GM18868 (cell line): ENCODE measurements around the gene REPIN1.
A peak's percentile ranks its signal among the peaks of the same experiment; 100 is the strongest.

Source experiments
- ATAC-seq: cut with Tn5 transposase; IDR thresholded peaks from one replicate; pipeline ENCODE4 v1.9.1; 2021; ENCODE audit warnings: mild to moderate bottlenecking, moderate library complexity; ENCODE audit not compliant: unreplicated experiment

The REPIN1 gene

DNA sequence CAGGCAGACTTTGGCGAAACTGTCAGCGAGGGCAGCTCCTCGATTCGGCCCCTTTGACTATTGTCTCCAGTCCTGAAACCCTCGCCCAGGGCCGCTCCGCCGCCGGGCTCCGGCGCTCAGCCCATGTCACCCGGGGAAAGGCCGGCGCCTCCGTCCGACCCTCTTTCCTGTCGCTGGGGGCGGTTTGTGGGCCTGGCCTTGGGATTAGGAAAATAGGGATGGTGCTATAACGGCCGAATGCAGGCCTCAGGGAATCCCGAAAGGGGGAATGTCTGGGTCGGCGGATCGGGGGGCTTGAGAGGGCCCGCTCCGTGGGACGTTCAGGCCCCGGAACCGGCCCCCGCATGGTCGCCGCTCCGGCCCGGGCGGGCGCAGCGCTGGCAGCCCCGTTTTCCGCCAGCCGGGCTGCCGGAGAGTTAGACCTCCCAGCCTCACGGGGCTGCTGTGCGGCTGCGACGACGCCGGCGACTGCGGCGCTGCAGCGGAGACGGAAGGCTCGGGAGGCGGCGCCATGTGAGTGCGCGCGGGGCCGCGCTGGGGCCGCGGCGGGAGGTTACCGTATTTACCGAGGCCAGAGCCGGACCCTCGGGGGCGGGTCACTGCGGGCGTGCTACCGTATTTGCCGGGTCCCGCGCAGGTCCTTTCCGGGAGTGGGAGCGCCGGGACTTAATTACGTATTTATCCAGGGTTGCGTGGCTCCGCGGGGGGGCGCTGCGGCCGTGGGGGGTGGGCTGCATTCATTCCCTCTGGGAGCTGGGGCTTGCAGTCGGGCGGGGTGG, 36.4 kb downstream of the REPIN1 start:
- peak; percentile 42 for ATAC-seq

DNA sequence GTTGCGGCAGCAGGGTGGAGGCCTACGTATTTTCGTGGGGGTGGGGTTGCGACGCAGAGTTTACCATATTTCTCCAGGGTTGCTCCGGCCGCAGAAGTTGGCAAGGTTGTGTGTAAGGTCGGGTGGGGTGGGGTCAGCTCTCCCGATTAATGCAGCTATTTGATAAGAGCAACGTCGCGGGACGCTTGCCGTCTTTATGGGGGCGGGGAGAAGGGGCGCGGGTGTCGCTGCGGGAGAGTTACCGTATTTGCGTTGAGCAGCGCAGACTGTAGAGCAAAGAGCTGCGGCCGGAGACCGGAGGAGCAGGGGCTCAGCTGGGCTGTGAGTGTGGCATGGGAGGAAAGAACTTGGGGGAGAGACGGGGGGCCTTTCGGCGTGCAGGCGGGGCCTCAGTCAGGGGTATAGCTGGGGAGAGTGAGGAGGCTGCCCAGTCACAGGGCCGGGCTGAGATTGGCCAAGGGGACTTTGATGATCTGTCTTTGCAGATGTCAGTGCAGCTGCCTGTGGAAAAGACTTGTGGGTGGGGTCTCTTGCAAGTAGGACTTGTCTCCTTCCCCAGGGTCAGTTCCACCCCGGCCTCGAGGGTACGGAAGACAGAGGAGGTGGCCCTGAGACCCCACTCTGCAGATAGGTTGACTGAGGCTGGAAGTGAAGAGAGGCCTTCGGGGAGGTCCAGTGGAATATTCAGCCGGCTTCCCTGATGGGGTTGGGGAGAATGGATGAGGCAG, 37.1 kb downstream of the REPIN1 start:
- ATAC-seq: no peak

DNA sequence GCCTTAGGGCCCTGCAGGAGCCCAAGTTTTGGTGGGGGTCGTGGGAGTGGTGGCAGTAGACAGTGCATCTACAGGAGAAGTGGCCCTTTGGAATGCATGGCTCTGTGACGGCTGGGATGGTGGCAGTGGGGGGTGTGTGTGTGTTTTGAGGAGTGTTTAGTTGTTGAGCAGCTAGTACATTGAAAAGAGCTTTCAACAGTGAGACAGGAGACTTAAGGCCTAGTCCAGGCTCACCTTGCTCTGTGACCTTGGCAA, 37.6 kb downstream of the REPIN1 start:
- no peak for ATAC-seq

DNA sequence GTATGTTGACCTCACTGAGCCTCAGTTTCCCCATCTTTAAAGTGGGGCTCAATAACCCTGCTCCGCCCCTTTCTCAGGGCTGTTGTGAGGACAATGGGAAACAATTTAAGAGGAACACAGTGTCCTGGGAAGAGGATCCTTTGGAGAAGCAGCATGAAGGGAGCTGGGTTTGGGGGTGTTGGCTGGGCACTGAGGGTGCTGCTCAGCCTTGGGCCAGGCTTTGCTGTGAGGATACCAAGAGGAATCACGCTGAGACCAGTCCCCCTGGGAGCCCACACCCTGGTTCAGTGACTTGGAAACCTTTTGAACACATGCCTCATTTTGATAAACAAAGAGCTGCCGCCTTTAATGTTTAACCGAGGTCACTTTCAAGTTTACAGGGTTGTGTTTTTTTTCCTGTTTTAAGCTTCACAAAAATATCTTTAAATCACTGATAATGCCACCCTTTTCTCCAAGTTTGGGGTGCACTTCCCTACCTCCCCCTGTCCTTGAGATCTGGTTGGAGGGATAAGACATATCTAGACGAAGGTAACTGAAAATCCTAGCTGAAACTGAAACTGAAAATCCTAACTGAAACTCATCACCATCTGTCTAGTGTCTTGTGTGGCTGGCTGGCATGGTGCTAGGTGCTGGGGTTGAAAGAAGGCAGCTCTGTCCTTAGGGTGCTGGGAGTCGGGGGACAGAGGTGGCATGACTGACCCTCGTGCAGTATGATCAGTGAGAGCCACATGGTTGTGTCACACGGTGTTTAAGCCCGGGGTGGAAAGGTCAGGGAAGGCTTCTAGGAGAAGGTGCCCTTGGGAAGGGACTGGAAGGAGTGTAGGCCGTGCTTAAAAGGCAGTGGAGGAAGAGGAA, 38.2 kb downstream of the REPIN1 start:
- peak; percentile 58 for ATAC-seq

DNA sequence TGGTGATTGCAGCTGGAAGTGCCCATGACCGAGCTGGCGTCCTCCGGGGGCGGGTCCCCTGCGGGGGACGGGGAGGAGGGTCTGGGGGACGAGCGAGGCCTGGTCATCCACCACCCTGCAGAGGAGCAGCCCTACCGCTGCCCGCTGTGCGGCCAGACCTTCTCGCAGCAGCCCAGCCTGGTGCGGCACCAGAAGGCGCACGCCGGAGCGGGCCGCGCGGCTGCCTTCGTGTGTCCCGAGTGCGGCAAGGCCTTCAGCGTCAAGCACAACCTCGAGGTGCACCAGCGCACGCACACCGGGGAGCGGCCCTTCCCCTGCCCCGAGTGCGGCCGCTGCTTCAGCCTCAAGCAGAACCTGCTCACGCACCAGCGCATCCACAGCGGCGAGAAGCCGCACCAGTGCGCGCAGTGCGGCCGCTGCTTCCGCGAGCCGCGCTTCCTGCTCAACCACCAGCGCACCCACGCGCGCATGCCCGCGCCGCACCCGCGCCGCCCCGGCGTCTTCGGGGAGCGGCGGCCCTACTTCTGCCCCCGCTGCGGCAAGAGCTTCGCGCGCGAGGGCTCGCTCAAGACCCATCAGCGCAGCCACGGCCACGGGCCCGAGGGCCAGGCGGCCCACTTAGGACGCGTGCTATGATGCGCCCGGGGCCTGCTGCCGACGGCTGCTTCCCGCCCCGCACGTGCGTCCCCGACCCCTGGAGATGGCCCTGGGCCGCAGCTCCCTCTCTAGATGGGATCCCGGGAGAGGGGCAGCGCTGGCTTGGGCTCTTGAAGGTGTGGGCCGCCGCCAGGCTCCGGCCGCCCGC, 39.2 kb downstream of the REPIN1 start:
- ATAC-seq: no peak

DNA sequence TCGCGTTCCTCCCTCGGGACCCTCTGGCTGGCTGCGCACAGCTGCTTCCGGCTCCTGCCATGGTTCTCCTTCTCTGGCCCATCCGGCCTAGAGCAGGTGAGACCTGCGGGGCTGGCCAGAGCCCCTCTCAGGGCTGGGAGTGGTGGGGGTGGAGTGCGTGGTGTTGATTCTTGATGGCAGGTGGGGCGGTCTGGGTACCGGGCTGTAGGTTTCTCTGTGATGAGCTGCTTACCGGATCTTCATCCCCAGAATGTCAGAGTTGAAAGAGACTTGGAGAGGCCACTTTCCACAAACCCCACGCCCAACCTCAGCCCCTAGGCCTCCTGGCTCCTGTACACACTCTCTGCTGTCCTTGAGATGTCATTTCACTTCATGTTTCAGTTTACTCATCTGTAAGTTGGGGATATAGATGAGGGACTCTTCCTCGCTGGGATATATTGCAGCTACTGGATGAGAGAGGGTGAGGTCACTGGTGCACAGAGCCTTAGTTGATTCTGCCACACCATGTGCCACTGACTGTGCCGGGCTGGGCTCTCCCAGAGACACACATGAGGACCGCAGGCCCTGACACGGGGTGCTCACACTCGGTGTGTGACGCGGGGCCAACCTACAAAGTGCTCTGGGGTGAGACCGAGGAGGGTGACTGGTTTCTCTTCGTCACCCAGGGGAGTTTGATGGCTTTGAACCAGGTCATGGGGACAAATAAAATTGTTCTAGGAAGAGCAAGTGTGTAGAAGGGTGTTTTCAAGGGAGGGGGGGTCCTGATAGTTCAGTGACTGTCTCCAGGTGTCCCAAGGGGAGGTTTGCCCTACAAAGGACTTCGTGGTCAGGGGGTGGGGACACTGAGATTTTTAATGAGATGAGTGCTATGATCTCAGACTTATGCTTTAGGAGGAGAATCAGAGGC, 40.0 kb downstream of the REPIN1 start:
- peak; percentile 34 for ATAC-seq

DNA sequence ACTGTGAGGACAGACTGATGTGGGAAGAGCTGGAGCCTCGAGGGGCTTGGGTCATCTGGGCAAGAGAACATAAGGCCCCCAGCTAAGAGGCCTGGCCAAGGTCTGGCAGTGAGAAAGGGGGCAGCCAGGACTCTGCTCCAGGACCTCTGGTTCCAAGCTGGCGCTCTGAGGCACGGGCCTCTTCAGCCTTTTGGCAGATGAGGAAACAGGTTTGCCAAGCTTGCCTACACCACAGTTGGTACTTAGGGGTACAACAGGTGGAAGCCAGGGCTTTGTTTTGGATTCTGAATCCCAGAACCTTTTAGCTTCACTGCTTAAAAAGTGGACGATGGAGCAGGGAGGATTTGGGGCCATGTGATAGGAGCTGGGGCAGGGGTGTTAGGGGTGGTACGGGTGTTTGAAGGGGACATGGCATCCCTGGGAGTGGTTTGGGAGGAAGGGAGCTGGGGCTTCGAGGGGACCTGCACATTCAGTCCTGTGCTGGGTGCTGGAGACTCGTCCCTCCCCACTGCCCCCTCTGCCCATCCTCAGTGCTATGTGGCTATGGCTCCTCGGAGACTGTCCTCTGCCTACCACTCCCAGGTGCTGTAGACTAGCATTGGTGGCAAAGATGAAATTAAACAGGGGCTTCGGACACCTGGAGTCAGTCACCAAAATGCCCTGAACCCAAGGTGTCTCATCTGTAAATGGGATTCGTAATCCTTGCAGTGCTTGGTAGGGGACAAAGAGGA, 40.8 kb downstream of the REPIN1 start:
- no peak for ATAC-seq

DNA sequence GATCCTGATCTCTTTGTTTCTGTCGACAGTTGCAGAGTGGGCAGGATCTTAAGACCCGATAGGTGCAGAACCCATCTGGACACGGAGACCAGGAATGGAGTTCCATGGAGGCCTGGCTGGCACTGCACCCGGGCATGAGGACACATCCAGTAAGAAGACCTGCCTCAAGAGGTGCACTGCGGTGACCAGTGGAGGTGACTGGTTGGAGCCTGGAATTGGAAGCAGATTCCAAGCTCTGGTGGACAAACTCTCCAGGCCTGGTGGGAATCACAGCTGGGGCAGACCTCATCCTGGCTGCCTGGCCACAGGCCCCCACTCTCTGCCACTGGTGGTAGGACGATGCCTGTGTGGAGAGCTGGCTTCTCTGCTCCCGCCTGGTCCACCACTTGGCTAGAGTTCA, 41.5 kb downstream of the REPIN1 start:
- ATAC-seq: no peak

DNA sequence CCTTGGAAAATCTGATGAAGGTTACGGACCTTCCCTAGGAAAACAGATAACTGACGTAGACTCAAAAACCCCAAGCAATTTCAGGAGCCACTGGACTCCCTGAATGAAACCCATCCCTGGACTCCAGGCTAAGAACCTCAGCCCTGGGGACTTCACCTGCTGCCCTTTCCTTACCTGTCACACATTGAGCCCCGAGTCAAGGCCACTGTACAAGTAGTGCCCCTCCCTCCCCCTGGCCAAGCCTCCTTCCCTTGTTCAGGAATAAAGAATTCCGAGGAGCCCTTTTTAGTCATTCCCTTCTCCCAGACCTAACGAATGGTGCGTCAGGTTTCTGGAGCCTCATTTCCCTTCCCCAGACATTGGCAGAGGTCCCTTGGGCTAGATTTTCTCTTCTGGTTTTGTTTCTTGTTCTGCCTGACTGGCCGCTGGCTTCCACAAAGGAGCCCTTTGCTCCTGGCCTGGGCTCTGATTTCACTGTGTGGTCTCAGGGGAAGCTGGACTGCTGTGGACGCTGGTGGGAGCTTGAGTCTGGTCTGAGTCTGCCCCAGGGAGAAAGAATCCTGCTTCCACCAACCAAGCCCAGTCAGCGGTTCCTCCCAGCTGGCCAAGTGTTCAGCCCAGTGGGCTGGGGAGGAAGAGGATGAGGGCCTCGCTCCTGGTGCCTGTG, 42.2 kb downstream of the REPIN1 start:
- no peak for ATAC-seq

DNA sequence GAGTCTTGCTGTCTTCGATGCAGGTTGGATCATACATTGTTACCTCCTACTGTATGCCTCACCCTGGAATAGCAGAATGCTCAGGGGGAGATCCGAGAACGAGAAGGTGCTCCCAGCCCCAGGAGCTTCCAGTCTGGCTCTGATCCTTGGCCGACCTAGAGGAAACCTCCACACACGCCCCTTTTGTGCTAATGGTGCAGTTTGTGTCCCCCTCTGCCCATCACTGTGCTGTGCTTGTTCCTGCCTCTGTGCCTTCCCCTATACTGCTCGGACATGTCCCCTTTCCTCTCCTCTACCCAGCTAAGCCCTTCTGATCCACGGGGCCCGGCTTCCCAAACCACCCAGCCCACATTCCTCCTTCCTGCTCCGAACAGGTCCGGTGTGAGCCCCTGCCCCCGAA, 43.0 kb downstream of the REPIN1 start:
- no peak for ATAC-seq

DNA sequence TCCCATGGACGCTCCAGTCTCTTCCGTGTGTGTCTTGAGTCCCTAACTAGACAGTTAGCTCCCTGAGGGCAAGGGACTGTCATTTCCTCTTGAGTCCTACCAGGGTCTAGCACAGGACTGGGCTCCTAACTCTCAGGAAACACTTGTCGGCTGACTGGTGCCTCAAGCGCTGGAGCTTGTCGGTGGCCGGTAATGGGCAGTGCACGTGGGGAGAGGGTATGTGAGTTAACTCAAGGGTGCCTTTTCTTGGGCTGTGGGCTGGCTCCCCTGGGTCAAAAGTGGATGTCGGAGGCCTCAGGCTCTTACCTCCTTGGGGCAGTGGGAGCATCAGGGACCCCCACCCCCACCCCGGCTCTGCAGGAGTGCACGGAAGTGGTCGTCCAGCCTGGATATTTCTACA, 43.4 kb downstream of the REPIN1 start:
- no peak for ATAC-seq

DNA sequence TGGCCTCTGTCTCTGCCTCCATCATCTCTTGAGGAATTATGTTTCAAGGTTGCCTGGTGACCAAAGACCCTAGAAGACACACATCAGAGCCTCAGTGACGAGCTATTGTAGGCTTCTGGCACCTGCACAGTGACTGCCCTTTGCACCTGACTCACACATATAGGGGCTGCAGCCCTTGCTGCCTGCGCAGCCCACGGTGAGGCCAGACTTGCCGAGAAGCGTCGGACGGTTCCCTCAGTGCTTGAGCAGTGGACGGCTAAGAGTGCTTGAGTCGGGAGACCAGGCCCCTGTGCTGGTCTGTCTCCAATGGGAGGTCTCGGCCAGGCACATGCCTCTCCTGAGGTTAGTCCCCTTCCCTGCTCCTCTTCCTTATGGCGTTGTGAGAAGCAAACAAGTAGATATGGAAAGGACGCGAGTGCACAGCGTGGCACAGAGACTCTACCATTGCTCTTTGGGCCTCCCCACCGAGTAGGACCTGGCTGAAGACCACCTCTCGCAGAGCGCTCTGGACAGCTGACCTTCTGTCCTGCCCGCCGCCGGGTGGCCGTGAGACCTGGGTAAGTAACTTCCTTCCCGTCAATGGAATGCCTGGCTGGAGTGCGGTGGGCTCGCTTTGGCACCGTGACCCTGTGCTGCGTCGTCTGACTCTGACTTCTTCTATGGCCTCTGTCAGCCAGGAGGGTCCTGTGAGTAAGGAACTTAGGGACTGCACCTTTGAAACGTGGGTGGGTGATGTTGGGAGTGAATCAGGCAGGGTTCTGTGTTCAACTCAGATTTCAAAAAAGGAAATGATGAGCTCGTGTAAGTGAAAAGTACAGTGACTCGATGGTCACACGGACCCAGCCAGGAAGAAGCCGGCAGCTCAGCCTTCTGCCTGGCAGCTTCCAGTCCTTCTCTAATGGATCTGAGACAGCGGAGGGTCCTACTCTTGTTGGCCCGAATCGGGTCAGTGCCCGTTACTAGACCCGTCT, 44.2 kb downstream of the REPIN1 start:
- no peak for ATAC-seq

DNA sequence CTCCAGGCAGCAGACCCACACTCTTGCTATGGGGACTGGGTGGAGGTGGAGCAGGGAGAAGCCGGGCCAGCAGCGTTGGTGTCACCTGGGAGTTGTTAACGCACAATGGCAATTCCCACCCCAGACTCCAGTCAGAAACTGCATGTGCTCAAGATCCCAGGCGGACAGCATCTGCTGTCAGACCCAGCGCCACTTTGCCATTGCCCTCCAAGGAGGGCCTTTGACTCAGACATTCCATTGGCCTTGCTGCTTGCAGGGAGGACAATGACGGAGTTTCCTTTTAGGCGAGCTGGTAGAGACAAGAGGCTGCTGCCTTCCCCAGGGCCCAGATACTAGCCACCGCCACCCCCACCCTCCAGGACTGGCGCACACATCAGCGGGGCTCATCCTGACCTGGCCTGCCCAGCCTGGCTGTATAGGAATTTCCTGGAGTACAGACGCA, 45.0 kb downstream of the REPIN1 start:
- no peak for ATAC-seq

DNA sequence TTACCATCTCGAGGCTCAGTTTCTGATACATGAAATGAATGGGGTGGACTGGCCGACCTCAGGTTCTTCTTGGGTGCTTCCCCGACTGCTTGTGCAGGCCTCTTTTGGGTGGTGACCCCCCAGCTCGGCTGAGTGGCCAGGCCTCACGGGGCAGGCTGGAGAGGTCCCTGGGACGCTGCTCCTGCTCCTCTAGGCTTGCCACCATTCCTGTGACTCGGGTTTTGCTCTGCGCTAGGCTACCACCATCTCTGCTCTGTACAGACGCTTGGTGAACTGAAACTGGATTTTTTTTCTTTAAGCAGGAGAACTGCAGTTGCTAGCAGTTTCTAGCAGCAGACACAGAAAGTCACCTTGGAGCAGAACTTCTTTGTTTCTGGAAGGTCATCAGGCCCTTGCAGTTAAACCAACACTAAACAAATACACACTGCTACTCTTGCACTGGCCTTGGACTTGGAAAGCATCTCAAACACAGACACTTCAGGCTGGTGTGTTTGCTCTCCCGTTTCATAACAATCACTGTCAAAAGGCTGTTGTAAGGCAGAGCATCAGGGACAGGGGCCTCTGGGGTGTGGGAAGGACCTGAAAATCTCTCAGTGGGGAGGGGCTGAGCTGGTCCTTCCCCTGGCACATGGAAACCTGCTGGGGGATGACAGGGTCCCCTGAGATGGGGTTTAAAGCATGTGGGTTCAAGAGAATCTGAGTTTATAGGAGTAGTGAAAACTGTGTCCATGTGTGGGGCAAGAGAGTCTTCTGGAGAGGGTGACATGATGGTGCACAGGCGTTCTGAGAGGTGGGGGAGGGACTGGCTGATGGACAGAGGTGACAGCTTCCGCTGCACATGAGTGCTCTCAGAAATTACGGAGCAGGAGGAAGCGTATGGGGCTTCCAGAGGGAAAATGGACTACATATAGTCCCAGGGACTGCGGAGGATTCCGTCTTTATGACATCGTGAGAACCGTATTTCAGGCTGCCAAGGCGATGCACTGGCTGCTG, 46.8 kb downstream of the REPIN1 start:
- no peak for ATAC-seq

DNA sequence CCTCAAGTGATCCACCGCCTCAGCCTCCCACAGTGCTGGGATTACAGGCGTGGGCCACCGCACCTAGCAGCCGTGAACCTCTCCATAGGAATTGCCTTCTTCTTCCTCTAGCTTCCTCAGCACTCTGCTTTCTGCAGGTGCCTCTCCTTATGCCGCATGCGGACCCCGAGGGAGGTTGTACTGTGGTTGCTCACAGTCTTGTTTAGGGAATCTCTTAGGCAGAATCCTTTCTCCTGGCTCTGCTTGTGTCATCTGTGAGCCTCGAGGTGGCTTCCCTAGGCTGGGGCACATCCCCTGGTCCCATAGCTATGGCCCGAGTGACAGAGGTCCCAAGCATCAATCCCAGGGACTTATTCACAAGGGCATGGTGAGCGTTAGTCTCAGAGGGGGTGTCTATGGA, 48.6 kb downstream of the REPIN1 start:
- no peak for ATAC-seq

DNA sequence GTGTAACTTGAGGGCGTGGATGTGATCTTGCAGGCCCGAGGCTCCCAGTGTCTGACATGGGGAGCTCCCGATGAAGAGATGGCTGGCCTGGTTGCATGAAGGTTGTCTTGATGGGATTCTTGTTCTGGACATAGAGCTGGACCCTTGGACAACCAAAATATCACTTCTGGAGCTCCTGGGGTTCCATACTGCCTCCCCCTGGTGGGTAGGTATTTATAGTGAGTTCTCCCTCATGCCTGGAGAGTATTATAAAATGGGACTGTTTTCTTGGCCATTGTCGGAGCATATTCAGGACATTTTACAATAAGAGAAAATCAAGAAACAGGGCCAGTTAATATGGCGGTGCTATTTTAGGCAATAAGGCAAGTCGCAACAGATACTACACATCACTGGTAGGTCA, 49.2 kb downstream of the REPIN1 start:
- ATAC-seq: no peak
